Limb (tissue), 2 donors: Measurements from ENCODE around the gene LYL1.
A peak's percentile ranks its signal among the peaks of the same experiment; 100 is the strongest.
"Not testable (repeated sequence)": the region's sequence is repeated elsewhere in the genome, so short reads cannot be mapped to it uniquely, and the experiment has no call there.

Source experiments
- DNase-seq, 2 donors: peaks; one replicate each; pipeline ENCODE4 v3.0.0-alpha.2; 2016; ENCODE audit errors: extremely low spot score in 2 of 2

LYL1 gene

GRCh38 chr19:13102666-13103580 lies at the start of gene LYL1:
LYL1 (minus strand) TSS chr19:13102858; CDS start chr19:13101171, 1,687 bp downstream.
- DNase-seq: peak in 1 of 2 donors; percentile 63

- DNase-seq: peak; percentile 98 to 99
Measured at GRCh38 chr19:13151605-13152355, 49.1 kb upstream of the LYL1 start.

DNA sequence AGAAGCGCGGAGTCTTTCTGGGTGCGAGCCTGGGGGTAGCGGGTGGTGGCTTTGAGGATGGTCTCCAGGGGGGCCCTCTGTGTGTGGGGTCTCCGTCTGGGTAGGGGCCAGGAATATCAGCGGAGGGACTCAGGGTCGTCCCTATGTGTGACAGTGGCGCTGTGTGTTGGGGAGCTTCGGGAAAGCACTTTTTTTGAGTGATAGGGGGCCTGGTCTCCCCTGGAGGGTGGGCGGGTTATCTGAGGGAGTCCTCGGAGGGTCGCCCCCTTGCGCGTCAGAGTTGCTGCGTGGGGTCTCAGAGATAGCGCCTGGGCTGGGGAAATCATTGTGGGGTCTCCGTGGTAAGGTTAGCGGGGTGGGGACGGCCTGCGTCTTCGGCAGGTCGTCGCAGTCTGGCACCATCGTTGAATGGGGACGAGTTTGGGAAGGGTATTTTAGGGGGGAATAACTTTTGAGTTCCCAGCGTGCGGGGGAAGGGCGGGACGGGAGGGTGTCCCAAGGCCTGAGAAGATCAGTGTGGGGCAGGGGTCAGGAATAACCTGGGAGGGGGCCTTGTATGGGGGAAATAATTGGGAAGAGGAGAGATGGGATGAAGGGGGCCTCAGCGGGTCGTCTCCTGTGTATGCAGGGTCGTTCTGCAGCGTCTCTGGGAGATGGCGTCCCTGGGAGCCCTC lies 48.4 kb upstream of the LYL1 start:
- DNase-seq: no peak

GRCh38 chr19:13150187-13150930 lies 47.7 kb upstream of the LYL1 start, which contains the start of the genes IER2 and STX10:
IER2 (plus strand) TSS chr19:13150411; CDS start chr19:13153187, 2,776 bp downstream.
STX10 (minus strand) TSS chr19:13150375; CDS start chr19:13150173, 202 bp downstream.
- DNase-seq: peak; percentile 94 to 98

DNA sequence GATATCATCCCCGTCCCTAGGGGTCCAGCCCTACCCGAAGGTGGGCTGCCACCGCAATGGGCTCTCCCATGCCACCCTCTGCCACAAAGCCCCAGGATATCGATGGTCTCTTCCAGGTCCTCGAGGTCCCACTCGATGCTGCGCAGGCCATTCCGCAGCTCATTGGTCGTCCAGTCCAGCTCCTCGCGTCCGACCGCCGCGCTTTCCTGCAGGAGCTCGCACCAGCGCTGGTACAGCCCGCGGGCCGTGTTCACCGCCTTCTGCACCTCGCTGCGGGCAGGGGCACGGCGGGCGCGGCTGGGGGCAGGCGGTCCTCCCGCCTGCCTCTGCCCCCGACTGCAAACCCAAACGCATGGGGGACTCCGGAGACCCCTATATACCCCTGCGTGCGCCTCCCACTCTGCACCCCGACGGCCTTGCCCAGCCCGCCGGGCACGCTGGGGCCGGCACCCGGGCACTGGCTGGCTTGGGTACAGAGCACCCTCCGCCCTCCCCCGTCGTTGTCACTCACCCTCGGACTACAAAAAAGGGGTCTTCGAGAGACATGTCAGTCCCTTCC lies 47.0 kb upstream of the LYL1 start:
- DNase-seq: no peak

- not testable (repeated sequence) for DNase-seq
Measured at GRCh38 chr19:13149173-13149627, 46.5 kb upstream of the LYL1 start.

- no peak for DNase-seq
Measured at GRCh38 chr19:13146763-13147563, 44.3 kb upstream of the LYL1 start.

- DNase-seq: no peak
Measured at GRCh38 chr19:13139633-13140311, 37.1 kb upstream of the LYL1 start.

DNA sequence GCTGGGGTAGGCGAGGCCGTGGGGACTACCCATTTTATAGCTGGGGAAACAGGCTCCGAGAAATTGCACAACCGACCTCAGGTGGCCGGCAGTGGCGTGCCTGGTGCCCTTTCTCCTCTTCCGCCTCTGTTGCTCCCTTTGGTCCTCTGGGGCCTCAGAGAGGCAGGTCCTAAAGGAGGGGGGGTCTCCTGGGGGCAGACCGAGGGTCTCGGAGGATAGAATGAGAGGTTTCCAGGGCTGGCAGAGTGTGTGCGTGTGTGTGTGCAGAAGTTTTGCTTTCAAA lies 36.2 kb upstream of the LYL1 start:
- no peak for DNase-seq

DNA sequence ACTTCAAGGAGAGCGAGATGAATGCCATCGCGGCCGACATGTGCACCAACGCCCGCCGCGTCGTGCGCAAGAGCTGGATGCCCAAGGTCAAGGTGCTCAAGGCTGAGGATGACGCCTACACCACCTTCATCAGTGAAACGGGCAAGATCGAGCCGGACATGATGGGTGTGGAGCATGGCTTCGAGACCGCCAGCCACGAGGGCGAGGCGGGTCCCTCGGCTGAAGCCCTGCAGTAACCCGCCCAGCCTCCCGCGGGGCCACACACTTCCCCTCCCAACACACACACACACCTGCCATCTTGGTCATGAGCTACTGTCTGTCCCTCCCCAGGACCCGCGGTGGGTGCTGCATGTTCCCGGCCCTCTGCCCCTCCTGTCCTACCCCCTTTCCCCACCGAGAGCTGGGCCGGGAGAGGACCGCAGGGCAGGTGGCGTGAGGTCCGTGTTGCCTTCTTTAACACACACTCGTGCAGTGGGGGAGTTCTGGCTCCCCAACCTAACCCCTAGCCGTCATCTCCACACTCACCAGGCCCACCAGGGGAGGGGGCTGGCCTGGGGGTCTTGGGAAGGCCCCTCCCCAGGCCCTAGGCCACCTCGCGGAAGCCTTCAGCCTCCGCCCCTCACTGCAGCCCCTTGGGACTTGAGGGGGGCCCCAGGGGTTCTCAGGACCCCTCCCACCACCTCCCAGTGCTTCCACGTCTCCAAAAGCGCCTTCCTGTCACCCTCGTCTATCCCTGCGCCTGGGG lies 35.7 kb upstream of the LYL1 start:
- DNase-seq: no peak

- no peak for DNase-seq
Measured at GRCh38 chr19:13137290-13137794, 34.7 kb upstream of the LYL1 start.

DNA sequence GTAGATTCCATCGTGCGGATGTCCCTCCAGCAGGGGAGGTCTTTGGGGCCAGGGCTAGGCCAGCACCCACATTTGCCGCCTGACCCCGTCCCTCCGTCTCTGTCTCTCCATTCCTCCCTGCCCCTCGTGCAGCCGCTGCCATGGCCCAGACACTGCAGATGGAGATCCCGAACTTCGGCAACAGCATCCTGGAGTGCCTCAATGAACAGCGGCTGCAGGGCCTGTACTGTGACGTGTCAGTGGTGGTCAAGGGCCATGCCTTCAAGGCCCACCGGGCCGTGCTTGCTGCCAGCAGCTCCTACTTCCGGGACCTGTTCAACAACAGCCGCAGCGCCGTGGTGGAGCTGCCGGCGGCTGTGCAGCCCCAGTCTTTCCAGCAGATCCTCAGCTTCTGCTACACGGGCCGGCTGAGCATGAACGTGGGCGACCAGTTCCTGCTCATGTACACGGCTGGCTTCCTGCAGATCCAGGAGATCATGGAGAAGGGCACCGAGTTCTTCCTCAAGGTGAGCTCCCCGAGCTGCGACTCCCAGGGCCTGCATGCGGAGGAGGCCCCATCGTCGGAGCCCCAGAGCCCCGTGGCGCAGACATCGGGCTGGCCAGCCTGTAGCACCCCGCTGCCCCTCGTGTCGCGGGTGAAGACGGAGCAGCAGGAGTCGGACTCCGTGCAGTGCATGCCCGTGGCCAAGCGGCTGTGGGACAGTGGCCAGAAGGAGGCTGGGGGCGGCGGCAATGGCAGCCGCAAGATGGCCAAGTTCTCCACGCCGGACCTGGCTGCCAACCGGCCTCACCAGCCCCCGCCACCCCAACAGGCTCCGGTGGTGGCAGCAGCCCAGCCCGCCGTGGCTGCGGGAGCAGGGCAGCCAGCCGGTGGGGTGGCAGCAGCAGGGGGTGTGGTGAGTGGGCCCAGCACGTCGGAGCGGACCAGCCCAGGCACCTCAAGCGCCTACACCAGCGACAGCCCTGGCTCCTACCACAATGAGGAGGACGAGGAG lies 32.7 kb upstream of the LYL1 start:
- DNase-seq: no peak

- DNase-seq: no peak
Measured at GRCh38 chr19:13134626-13135025, 32.0 kb upstream of the LYL1 start.

DNA sequence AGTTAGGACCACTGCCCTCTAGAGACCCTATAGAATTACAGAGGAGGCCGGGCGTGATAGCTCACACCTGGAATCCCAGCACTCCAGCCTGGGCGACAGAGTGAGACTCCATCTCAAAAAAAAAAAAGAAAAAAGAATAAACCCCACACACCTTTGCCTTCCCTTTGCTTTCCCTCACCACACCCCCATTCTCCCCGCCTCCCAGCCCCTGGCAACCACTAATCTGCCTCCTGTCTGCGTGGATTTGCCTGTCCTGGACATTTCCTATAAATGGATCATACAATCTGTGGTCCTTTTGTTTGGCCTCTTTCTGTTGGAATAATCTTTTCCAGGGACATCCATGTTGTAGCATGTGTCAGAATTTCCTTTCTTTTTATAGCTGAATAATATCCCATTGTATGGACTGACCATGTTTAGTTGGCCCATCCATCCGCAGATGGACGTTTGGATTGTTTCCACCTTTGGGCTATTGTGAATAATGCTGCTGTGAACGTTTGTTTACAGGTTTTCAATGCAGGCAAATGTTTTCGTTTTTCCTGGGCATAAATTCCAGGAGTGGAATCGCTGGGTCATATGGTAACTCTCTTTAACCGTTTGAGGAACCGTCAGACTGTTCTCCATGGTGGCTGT lies 30.7 kb upstream of the LYL1 start:
- DNase-seq: no peak

DNA sequence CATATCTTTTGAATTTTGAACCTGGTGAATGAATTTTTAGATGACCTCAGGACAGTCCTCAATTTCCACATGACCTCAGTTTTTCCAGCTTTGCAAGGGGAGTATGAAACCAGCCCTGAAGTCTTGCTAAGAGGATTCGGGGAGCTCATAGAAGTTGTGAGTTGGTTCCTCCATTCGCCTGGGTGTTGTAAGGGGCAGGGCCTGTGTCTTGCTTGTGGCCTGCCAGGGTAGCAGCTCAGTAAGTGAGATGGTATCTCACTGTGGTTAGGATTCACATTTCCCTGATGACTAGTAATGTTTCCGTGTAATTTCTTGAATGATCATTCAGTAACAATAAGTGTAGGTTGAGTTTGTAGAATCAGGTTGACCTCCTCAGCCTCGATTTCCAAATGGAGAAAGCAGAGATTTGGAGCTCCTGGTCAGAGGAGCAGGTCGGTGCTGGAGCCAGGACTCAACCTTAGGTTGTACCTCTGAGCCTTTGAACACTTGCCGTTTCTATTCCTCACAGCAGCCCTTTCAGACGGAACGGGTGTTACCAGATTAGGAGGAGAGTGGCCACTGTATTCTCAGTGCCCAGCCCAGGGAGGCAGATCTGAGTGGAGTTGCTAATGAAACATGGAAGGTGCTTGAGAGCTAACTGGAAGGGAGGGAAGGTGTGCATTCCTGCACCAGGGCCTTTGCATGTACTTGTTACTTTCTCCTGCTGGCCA lies 30.0 kb upstream of the LYL1 start:
- no peak for DNase-seq

DNA sequence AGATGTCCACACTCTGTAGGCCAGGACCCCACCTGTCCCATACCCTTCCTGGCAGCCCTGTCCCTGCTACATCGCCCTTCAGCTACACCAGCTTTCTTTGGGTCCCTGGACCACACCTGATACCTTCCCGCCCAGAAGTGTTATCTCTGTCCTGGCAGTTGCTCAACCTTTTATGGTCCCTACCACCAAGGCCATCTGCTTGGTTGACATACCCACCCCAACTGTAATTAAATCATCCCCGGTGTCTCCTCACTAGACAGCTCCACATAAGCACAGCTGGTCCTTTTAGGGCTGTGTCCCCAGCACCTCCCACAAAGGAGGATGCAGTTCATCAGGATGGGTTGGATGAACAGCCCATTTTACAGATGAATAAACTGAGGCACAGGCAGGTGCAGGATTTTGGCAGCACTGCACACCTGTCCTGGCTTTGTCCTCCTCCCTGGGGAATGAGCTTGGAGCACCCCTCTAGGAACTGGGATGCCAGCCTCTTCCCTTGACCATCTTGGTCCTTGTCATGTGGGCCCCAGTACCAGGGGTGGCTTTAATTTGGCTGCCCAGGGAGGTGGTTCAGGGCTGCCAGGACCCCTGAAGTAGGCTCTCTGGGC lies 28.3 kb upstream of the LYL1 start:
- no peak for DNase-seq
